ENCODE results near the gene NDUFA11. TPM values are rescaled to one million over a fixed set of nuclear protein-coding genes. Genes with fewer than 3 reads are reported as not detected.

Gene NDUFA11
- total and polyA plus RNA-seq, 9 of the 15 experiments (the other 6 are each of a cell fraction or from before 2014, with no cell fraction given): 63.3 to 486 (median 274) TPM

- TF ChIP-seq, protein P1, sequence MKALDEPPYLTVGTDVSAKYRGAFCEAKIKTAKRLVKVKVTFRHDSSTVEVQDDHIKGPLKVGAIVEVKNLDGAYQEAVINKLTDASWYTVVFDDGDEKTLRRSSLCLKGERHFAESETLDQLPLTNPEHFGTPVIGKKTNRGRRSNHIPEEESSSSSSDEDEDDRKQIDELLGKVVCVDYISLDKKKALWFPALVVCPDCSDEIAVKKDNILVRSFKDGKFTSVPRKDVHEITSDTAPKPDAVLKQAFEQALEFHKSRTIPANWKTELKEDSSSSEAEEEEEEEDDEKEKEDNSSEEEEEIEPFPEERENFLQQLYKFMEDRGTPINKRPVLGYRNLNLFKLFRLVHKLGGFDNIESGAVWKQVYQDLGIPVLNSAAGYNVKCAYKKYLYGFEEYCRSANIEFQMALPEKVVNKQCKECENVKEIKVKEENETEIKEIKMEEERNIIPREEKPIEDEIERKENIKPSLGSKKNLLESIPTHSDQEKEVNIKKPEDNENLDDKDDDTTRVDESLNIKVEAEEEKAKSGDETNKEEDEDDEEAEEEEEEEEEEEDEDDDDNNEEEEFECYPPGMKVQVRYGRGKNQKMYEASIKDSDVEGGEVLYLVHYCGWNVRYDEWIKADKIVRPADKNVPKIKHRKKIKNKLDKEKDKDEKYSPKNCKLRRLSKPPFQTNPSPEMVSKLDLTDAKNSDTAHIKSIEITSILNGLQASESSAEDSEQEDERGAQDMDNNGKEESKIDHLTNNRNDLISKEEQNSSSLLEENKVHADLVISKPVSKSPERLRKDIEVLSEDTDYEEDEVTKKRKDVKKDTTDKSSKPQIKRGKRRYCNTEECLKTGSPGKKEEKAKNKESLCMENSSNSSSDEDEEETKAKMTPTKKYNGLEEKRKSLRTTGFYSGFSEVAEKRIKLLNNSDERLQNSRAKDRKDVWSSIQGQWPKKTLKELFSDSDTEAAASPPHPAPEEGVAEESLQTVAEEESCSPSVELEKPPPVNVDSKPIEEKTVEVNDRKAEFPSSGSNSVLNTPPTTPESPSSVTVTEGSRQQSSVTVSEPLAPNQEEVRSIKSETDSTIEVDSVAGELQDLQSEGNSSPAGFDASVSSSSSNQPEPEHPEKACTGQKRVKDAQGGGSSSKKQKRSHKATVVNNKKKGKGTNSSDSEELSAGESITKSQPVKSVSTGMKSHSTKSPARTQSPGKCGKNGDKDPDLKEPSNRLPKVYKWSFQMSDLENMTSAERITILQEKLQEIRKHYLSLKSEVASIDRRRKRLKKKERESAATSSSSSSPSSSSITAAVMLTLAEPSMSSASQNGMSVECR (CRISPR knock-in tag; IDR thresholded peaks at IDR 0.05): no peak
- TF ChIP-seq PML (IDR thresholded peaks at IDR 0.05; ENCODE audit: low read length): no peak
- TF ChIP-seq PATZ1 (CRISPR knock-in tag; IDR thresholded peaks at IDR 0.05; ENCODE audit: borderline replicate concordance): no peak
- TF ChIP-seq RBM25 (IDR thresholded peaks at IDR 0.05; ENCODE audit: low read depth, low read length, severe bottlenecking): peak; percentile 46
- TF ChIP-seq ADNP (tag; IDR thresholded peaks at IDR 0.05): peak; percentile 52; the same call in 1 of the 2 replicates
- TF ChIP-seq ZFP30 (CRISPR knock-in tag; IDR thresholded peaks at IDR 0.05; ENCODE audit: borderline replicate concordance): no peak
- no peak for TF ChIP-seq SMC3 (conservative IDR thresholded peaks at IDR 0.05; ENCODE audit: insufficient read depth, low read depth, low read length)
- TF ChIP-seq CREB3L1 (IDR thresholded peaks at IDR 0.05; ENCODE audit: borderline replicate concordance, low read depth): no peak
- TF ChIP-seq NFIC (IDR thresholded peaks at IDR 0.05): peak; percentile 60
- TF ChIP-seq RBM22 (IDR thresholded peaks at IDR 0.05; ENCODE audit: low read depth, low read length, poor library complexity, severe bottlenecking): no peak
Measured at GRCh38 chr19:5863030-5863665, 40.4 kb downstream of the NDUFA11 start (continued).

All from K562 (cell line).